Kidney epithelial cell (primary cell): ENCODE measurements around the gene VPS13C. TPM values are rescaled to one million over a fixed set of nuclear protein-coding genes. Genes with fewer than 3 reads are reported as not detected.

Experiments used
- DNase-seq: peaks from one replicate; pipeline ENCODE4 v3.0.0-alpha.2; 2010; ENCODE audit warnings: low read depth
- H3K27me3 ChIP-seq: 2 replicates; pipeline ENCODE4 v1.6.0; 2011; ENCODE audit warnings: low read length; ENCODE audit not compliant: control insufficient read depth, insufficient read depth
- H3K36me3 ChIP-seq: 2 replicates; pipeline ENCODE4 v1.5.1; 2011; ENCODE audit warnings: low read length; ENCODE audit not compliant: control insufficient read depth, insufficient read depth
- H3K4me3 ChIP-seq: 2 replicates; pipeline ENCODE4 v1.5.1; 2011; ENCODE audit warnings: low read depth, mild to moderate bottlenecking, control low read depth, low read length
- CTCF ChIP-seq: IDR thresholded peaks from 2 replicates; pipeline ENCODE4 v1.5.1; 2011; ENCODE audit warnings: mild to moderate bottlenecking, moderate library complexity, low read length, control low read depth, inconsistent platforms; ENCODE audit not compliant: insufficient read depth, poor library complexity, severe bottlenecking
- total RNA-seq: library from RNA; depleted of rRNA; stranded (reverse); fragments of >200 nt; gene quantifications from 2 replicates; pipeline ENCODE4 v1.2.3, GENCODE V29; 2015

Gene VPS13C
- total RNA-seq, 1 donor from 2014 or later, result 48.3 TPM

- Histone ChIP-seq H3K27me3 (no peaks in the 10 kb centered on the region), H3K36me3 (no peaks in the 10 kb centered on the region), H3K4me3 (no peak overlapping the region)
- TF ChIP-seq CTCF, result no peak
- no peak for DNase-seq
These were observed 239.3 kb downstream of the VPS13C start for GRCh38 chr15:61820951-61821350.

GRCh38 chr15:61820212-61820611 lies 240.0 kb downstream of the VPS13C start:
- no peak for TF ChIP-seq CTCF
- no peak for DNase-seq
- H3K27me3 ChIP-seq, result no peaks in the 10 kb centered on the region

GRCh38 chr15:61819386-61819785 lies 240.9 kb downstream of the VPS13C start:
- no peaks in the 10 kb centered on the region for H3K27me3 ChIP-seq
- no peak overlapping the region for H3K4me3 ChIP-seq
- TF ChIP-seq CTCF, result no peak
- no peak for DNase-seq
- no peaks in the 10 kb centered on the region for H3K36me3 ChIP-seq

More at GRCh38 chr15:61820212-61820611, 240.0 kb downstream of the VPS13C start:
- Histone ChIP-seq H3K4me3 (no peak overlapping the region), H3K36me3 (no peaks in the 10 kb centered on the region)

GRCh38 chr15:61818801-61819200 lies 241.4 kb downstream of the VPS13C start:
- Histone ChIP-seq H3K36me3 (no peaks in the 10 kb centered on the region), H3K27me3 (no peaks in the 10 kb centered on the region), H3K4me3 (no peak overlapping the region)
- no peak for TF ChIP-seq CTCF
- no peak for DNase-seq

GRCh38 chr15:61816856-61817255 lies 243.4 kb downstream of the VPS13C start:
- Histone ChIP-seq H3K4me3 (no peak overlapping the region), H3K36me3 (no peaks in the 10 kb centered on the region), H3K27me3 (no peaks in the 10 kb centered on the region)
- DNase-seq, result no peak
- TF ChIP-seq CTCF, result no peak

GRCh38 chr15:61815356-61816083 lies 244.7 kb downstream of the VPS13C start:
- Histone ChIP-seq H3K4me3 (no peak overlapping the region), H3K27me3 (no peaks in the 10 kb centered on the region), H3K36me3 (no peaks in the 10 kb centered on the region)
- no peak for DNase-seq
- no peak for TF ChIP-seq CTCF
